NCI-H2081 treated with DMSO at 0.1 percent for 48 hours (cell line): Measurements from ENCODE around the gene CXCR3.
"Not testable (repeated sequence)": the region's sequence is repeated elsewhere in the genome, so short reads cannot be mapped to it uniquely, and the experiment has no call there.

Experiments used
- DNase-seq: peaks from one replicate; lab custom pipeline; 2025; lab: John Stamatoyannopoulos, UW

The CXCR3 gene

DNA sequence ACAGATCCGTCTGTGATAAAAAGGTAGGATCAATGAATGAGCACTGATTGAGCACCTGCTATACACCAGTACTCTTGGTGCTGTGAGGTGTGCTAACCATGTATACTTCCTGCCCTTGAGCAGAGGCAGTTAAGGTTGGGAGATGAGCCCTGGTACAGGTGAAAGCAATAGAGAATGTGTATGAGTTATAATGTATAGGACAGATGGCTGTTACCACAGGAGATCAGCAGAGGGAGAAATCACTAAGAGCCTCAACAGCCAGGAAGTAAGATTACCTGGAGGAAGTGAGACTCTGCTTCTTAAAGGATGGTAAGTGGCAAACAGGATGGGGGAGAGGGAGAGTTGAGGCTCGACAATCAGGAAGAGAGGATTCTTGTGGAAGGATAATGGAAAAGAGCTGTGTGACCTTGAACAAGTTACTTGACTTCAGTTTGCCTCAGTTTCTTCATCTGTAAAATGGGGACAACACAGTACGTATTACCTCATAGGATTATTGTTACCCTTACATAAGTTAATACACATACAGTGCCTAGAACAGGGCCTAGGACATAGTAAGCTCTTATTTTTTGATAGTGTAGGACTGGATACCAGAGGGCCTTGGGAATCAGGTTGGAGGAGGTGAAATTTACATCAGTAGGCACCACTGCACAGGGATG lies 9.1 kb downstream of the CXCR3 start:
- DNase-seq, result no peak

DNA sequence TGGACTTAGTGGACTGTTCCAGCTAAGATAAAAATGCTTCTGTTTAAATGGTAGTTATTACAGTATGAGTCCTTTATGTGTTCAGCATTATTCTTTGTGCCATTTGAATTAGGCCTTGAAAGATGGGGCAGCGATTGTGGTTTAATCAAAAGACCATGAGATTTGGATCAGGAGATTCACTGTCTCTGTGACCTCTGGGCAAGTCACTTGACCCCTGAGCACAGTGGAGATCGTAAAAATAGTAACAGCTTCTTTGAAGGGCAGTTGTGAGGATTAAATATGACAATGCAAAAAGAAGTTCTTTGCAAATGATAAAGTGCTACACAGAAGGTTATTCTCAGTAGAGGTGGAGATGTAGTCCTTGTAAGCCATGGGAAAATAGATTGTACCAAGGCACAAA lies 10.8 kb downstream of the CXCR3 start:
- DNase-seq, result no peak

DNA sequence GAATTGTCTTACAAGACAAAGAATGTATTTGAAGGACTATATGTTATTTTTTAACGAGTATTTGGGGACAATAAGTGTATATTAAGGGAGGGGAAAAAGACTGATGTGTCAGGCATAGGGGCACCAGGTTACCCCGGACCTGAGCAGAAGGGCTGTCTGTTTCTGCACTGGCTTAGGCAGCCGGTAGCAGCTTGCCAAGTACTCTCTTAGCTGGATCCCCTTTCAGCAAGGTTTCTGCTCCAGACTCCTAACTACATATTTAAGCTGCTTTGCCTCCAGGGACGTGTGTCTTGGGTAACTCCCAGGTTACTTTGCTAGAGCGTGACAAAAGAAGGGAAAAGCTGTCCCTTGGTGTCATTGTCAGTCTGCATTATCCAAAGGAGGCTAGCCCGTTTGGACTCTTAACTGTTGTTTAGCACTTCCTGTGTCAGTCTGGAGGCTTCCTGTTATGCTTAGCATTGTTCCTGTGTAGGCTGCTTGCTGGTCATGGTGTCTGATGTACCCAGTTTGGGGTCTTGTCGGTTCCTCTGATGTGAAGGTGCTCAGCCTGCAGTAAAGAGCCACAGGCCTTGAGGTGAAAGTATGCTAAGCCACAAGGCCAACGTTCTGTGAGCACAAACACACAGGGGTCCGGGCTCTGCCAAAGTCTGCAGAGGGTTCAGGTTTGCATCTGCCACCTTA lies 11.6 kb downstream of the CXCR3 start:
- no peak for DNase-seq

DNA sequence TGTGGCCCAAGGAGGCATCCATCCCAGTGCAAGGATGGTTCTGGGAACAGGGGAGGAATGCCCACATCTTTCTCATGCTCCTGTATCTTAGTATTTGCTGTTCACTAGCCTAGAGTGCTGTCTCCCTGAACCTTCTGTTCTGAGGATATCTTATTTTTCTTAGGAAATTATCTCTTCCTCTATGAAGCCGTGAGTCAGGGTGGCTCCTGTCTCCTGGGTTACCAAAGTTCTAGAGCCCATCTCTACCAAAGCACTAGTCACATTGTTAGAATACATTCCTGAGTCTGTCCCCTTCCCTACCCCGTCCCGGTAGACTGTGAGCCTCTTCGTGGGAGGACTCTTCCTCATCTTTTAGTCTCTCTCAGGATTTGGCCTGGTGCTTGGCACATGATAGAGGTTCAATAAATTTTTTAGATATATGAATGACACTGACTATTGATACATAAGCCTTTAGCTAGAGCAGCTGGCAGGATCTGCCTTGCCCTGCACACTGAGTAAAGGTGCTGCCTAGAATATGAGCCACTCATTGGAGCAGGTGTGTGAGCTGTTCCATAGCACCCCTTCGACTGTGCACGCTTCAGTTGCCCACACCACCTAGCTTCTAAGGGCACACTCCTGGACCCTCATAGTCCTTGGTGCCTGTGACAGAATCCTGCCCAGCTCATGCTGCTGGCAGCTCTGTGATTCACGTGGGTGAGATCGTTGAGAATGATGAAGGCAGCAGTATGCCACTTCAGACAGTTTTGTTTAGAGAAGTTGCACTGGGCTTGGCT lies 13.3 kb downstream of the CXCR3 start:
- no peak for DNase-seq

DNA sequence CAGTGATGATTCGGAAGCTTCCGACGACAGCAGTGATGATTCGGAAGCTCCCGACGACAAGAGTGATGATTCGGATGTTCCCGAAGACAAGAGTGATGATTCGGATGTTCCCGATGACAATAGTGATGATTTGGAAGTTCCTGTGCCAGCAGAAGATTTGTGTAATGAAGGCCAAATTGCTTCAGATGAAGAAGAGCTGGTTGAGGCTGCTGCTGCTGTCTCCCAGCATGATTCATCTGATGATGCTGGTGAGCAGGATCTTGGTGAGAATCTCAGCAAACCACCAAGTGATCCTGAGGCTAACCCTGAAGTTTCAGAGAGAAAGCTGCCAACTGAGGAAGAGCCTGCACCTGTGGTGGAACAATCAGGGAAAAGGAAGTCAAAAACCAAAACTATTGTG lies 14.2 kb downstream of the CXCR3 start:
- no peak for DNase-seq

DNA sequence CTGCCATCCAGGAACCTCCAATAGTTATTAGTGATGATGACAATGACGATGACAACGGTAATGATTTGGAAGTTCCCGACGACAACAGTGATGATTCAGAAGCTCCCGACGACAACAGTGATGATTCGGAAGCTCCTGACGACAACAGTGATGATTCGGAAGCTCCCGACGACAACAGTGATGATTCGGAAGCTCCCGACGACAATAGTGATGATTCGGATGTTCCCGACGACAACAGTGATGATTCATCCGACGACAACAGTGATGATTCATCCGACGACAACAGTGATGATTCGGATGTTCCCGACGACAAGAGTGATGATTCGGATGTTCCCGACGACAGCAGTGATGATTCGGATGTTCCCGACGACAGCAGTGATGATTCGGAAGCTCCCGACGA lies 14.7 kb downstream of the CXCR3 start:
- DNase-seq, result no peak

DNA sequence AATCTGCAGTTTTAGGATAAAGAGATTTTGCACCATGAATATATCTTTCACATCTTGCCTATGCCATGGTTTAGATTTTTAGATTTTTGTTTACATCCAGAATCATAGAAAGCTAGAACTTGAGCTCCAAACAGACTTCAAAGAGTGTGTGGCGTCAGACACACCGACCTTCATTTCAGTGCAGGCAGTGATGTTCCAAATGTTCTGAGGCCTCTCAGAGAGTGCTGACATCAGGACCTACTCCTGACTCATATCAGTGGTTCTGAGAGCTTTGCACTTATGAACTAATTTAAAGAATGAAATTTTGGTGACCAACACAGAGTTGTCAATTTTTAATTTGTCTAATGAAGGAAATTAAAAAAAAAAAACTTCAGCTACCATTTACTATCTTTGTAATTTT lies 18.3 kb downstream of the CXCR3 start:
- no peak for DNase-seq

DNA sequence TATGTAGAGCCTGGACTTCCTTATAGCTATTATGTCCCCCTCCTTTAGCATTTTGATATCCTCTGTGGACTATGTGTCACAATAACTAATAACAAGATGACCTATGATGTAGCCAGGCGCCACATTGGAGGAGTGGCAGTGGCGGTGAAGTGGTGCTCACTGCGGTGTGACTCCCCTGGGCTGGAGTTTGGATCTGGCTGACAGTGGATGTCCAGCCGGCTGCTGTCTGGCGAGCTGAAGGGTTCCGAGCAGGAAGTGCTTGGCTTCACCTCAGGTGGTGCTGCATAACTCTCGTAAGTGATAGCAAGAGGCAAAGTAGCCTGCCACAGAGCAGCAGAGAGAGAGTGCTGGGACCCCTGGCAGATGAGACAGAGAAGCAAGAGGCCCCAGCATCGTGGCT lies 25.1 kb downstream of the CXCR3 start:
- DNase-seq, result not testable (repeated sequence)

DNA sequence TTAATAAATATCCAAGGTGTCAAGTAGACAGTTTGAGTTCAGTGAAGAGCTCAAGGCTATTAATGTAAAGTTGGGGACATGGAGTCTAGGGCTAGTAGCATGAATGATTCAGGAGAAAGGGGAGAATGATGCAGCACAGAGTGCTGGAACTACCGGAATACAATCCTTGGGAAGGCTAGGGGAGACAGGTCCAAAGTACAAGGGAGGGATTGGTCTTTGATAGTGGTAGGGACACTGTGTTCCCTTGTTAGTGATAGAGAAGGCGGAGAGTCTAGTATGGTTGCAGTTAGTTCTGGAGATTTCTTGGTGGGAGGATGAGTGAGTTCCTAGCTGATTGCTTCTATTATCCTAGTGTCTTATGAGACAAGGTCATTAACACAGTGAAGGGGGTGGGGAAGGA lies 31.4 kb downstream of the CXCR3 start:
- no peak for DNase-seq

DNA sequence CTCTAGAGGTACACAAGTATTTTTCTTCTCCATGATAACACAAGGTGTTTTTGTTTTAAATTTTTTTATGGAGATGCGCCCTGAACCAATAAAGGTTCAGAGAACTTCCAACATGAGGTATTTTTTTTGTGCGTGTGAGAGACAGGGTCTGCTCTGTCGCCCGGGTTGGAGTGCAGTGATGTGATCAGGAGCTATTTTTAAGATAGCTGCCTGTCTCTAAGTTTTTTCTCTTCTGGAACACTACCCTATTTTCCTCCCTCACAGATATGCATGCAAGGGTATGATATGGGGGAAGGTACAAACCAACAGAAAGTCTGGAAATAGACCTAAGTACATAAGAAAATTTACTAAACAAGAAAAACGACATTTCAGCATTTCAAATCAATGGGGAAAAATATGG lies 37.1 kb downstream of the CXCR3 start:
- DNase-seq, result no peak

DNA sequence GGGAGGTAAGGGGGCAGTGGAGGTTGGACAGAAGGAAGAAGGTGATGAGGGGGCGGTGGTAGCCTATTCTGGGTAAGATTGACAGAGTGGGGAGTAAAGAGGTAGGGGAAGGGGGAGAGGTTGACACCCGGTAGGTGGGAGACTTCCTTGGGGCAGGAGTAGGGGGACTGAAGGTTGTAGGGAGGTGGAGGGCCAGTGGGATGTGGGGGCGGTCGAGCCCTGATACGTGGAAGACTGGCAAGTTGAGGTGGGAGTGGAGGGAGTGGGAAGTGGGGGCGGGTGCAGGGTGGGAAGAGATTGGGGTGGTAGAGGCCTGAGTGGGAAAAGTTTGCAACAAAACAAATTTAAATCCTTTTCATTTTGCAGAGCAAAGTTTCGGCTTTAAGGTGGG lies 38.3 kb downstream of the CXCR3 start:
- no peak for DNase-seq

DNA sequence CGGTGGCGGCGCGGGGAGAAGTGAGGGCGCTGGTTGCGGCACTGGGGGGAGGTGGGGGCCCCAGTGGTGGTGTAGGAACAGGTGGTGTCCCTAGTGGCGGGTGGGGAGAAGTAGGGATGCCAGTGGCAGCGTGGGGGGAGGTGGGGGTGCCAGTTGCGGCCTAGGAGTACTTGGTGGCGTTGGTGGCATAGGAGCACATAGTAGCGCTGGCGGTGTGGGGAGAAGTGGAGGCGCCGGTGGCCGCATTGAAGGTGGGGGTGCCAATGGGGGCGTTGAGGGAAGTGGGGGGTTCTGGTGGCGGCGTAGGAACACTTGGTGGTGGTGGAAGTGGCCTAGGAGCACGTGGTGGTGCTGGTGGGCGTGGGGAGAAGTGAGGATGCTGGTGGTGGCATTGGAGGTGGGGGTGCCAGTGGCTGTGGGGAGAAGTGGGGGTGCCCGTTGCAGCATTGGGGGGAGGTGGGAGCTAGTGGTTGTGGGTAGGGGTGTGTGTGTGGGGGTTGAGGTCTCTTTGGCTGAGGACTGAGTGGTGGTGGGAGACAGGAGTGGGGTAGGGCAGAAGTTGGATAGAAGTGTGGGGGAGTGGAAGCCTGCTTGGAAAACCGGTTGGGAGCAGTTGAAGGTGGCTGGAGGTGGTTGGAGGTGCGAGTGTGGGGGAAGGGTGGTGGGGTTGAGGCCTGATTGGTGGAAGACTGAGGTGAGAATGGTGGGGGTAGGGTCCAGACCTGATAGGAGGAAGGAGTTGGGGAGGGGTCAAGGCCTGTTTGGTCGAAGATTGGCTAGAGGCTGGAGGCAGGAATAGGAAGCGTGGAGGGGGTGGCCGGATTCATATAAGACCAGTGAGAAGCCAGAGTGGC lies 38.9 kb downstream of the CXCR3 start:
- no peak for DNase-seq

DNA sequence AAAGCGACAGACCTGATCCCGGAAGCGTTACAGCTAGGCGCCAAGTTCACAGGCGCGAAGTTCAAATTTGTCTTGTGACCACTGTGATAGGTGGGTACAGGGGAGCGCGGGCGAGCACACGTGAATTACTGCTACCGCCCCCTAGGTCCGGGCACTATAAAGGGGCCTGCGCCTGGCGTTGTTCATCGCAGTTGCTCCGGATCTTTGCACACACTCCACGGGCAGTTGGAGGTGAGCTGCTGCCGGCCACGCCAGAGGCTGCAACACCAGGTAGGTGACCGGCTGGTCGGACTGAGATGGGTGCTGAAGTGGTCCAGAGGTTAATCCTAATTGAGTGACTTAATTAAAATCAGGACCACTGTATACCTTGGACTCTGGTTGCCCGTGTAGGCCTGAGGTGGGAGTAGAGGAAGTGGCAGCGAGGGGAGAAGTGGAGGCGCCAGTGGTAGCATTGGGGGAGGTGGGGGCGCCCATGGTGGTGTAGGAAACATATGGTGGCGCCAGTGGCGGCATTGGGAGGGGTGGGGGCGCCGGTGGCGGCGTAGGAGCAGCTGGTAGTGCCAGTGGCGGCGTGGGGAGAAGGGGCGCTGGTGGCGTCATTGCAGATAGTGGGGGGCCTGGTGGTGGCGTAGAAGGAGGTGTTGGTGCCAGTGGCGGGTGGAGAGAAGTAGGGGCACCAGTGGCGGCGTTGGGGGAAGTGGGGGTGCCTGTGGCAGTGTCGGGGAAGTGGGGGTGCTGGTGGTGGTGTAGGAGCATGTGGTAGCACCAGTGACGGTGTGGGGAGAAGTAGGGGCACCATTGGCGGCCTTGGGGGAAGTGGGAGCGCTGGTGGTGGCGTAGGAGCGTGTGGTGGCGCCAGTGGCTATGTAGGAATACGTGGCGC lies 39.8 kb downstream of the CXCR3 start, which contains the start of gene GCNA:
GCNA (plus strand) TSS at position 185 of the 883 bp plus-strand sequence. CDS start 2,385 bp downstream, outside the sequence.
- DNase-seq, result no peak

DNA sequence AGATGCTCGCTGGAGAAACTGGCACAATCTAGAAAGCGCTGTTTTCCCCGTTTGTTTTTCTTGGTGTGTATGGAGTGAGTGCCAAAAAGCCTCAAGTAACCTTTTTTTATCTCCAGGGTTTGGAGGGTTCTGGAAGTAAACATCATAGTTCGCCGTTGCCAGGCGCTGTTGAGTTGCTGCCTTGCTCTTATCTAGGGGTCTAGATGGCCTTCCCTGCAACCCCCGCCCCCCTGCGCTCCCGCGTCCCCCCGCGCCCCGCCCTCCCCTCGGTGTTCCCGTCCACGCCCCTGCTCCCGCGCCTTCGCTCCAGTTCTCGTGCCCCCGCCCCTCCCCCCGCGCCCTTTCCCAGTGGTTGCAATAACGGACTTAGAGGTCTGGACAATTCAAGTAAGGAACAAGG lies 40.6 kb downstream of the CXCR3 start:
- DNase-seq, result no peak

DNA sequence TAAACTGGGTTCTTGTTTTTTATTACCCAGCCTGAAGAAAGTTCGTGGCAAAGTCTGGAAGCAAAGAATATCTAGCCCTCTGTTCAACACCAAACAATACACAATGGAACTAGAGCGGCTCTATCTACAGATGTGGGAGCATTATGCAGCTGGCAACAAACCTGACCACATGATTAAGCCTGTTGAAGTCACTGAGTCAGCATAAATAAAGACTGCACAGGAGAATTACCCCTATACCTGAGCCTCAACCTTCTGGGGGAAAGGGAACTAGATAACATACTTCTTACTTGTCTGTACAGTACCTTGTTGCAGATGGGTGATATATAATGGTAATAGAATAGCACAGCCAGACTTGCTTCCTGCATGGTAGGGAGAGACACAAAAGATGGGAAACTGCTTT lies 44.7 kb downstream of the CXCR3 start:
- no peak for DNase-seq

DNA sequence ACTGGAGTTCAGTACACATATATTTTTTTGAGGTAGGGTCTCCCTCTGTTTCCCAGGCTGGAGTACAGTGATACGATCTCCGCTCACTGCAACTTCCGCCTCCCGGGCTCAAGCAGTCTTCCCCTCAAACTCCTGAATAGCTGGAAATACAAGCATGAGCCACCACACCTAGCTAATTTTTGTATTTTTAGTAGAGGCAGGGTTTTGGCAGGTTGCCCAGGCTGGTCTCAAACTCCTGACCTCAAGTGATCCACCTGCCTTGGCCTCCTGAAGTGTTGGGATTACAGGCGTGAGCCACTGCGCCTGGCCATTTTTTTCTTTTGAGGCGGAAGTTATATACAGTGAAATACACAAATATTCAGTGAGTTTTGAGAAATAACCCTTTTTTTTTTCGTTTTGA lies 46.9 kb downstream of the CXCR3 start:
- not testable (repeated sequence) for DNase-seq
